K562 (cell line): ENCODE measurements around the gene ROR2. TPM values are rescaled to one million over a fixed set of nuclear protein-coding genes. Genes with fewer than 3 reads are reported as not detected.

Experiments
- BRD4 ChIP-seq: fragments of 200-600 bp; sonication (generic); IDR thresholded peaks from 2 replicates; pipeline ENCODE4 v1.6.1; 2017; ENCODE audit warnings: inconsistent platforms
- BRF1 ChIP-seq: IDR thresholded peaks from 3 replicates; pipeline ENCODE4 v1.6.1; 2011; ENCODE audit warnings: borderline replicate concordance, mild to moderate bottlenecking; ENCODE audit not compliant: insufficient read length; ENCODE audit errors: extremely low read depth
- CBX8 ChIP-seq: fragments of 200-600 bp; sonication (generic); IDR thresholded peaks from 2 replicates; pipeline ENCODE4 v1.6.1; 2012; ENCODE audit warnings: borderline replicate concordance, mixed run types, low read depth, mild to moderate bottlenecking, moderate library complexity, mixed read lengths, low read length, control low read depth, inconsistent platforms; ENCODE audit not compliant: poor library complexity, severe bottlenecking; ENCODE audit errors: extremely low read depth
- CC2D1A ChIP-seq: fragments of 450-650 bp; IDR thresholded peaks from 2 replicates; pipeline ENCODE4 v1.6.1; 2017; ENCODE audit warnings: mild to moderate bottlenecking
- DDX20 ChIP-seq: fragments of 450-650 bp; IDR thresholded peaks from 2 replicates; pipeline ENCODE4 v1.6.1; 2016; ENCODE audit warnings: missing genetic modification characterization, low read depth, mild to moderate bottlenecking, missing compliant biosample characterization, moderate library complexity
- HDGF ChIP-seq: fragments of 450-650 bp; IDR thresholded peaks from 2 replicates; pipeline ENCODE4 v1.6.1; 2016
- ILF3 ChIP-seq: fragments of 450-650 bp; IDR thresholded peaks from 2 replicates; pipeline ENCODE4 v1.6.1; 2018; ENCODE audit warnings: antibody characterized with exemption, mild to moderate bottlenecking, moderate library complexity, borderline replicate concordance
- MTA1 ChIP-seq: fragments of 450-650 bp; IDR thresholded peaks from 2 replicates; pipeline ENCODE4 v1.6.1; 2017; ENCODE audit warnings: borderline replicate concordance
- PPARD ChIP-seq: fragments of 250-450 bp; sonication (Bioruptor Pico); IDR thresholded peaks from 2 replicates; pipeline ENCODE4 v1.8.0; 2022; ENCODE audit warnings: inconsistent platforms, mild to moderate bottlenecking, moderate library complexity
- RBM39 ChIP-seq: fragments of 200-400 bp; formaldehyde crosslinking; optimal IDR thresholded peaks from 2 replicates; pipeline ENCODE3; 2018; ENCODE audit warnings: low read depth, low read length
- SMARCA4 ChIP-seq: fragments of 450-650 bp; IDR thresholded peaks from 2 replicates; pipeline ENCODE4 v1.6.1; 2016
- TCFL5 ChIP-seq: fragments of 250-450 bp; sonication (Bioruptor Pico); conservative IDR thresholded peaks from 2 replicates; pipeline ENCODE4 v1.6.1; 2021; ENCODE audit warnings: mild to moderate bottlenecking, moderate library complexity, matching md5 sums
- ZNF274 ChIP-seq: IDR thresholded peaks from 2 replicates; pipeline ENCODE4 v1.6.1; 2011; ENCODE audit warnings: low read depth, mild to moderate bottlenecking, low read length, moderate library complexity, borderline replicate concordance
- ZNF644 ChIP-seq: fragments of 200-800 bp; sonication (Bioruptor generic); IDR thresholded peaks from 2 replicates; pipeline ENCODE4 v1.6.1; 2016; ENCODE audit warnings: low read depth, missing genetic modification characterization, missing compliant biosample characterization
- polyA plus RNA-seq, 8 experiments: library from polyadenylated mRNA; depleted of rRNA in 4 of 8; stranded (reverse) in 5 of 8; unstranded in 3 of 8; fragments of >200 nt; fragmentation: Nextera tagmentation in 2 of 8; fragmentation: Illumina TruSeq in 1 of 8; extraction: Ambion mirVana in 2 of 8; extraction: Trizol in 1 of 8; gene quantifications; 2 replicates each; pipeline versions ENCODE4 v1.2.1 to v1.2.3, GENCODE V29; 2011 to 2014; ENCODE audit warnings: inconsistent platforms in 1 of 8, missing spikeins in 1 of 8
- total RNA-seq, 7 experiments: library from RNA; depleted of rRNA in 6 of 7; stranded (reverse); fragments of >200 nt in 6 of 7; fragmentation: Illumina TruSeq in 2 of 7; extraction: Trizol in 2 of 7; gene quantifications; 2 replicates each; pipeline versions ENCODE4 v1.2.1 to v1.2.3, GENCODE V29; 2011 to 2021; ENCODE audit warnings: low replicate concordance in 1 of 7
- TF ChIP-seq, protein P1 (sequence below), 2 experiments: fragments of 150-350 bp in 1 of 2; IDR thresholded peaks; 2 replicates each; pipeline ENCODE4 v1.6.1; 2012 to 2016; ENCODE audit warnings: low read depth in 2 of 2, low read length in 2 of 2, mild to moderate bottlenecking in 1 of 2, moderate library complexity in 1 of 2
- TF ChIP-seq, protein P2 (sequence below): fragments of 250-450 bp; sonication (Bioruptor Pico); IDR thresholded peaks from 2 replicates; pipeline ENCODE4 v1.8.0; 2021; ENCODE audit warnings: borderline replicate concordance, mild to moderate bottlenecking, moderate library complexity; ENCODE audit not compliant: poor library complexity, severe bottlenecking
- TF ChIP-seq, protein P3 (sequence below): fragments of 450-650 bp; formaldehyde crosslinking; conservative IDR thresholded peaks from 2 replicates; pipeline ENCODE4 v1.4.0; 2022; ENCODE audit warnings: mild to moderate bottlenecking, missing genetic modification characterization
- TF ChIP-seq, protein P4 (sequence below): fragments of 250-450 bp; sonication (Bioruptor Pico); IDR thresholded peaks from 2 replicates; pipeline ENCODE4 v1.8.0; 2021; ENCODE audit warnings: moderate library complexity, mild to moderate bottlenecking, inconsistent platforms
- TF ChIP-seq, protein P5 (sequence below): fragments of 250-450 bp; sonication (Bioruptor Pico); IDR thresholded peaks from 2 replicates; pipeline ENCODE4 v1.8.0; 2022; ENCODE audit warnings: moderate library complexity, mild to moderate bottlenecking, inconsistent platforms

The ROR2 gene
- total and polyA plus RNA-seq, 9 of the 15 experiments (the other 6 are each of a cell fraction or from before 2014, with no cell fraction given) = 5.6 to 33.8 (median 15.3) TPM

DNA sequence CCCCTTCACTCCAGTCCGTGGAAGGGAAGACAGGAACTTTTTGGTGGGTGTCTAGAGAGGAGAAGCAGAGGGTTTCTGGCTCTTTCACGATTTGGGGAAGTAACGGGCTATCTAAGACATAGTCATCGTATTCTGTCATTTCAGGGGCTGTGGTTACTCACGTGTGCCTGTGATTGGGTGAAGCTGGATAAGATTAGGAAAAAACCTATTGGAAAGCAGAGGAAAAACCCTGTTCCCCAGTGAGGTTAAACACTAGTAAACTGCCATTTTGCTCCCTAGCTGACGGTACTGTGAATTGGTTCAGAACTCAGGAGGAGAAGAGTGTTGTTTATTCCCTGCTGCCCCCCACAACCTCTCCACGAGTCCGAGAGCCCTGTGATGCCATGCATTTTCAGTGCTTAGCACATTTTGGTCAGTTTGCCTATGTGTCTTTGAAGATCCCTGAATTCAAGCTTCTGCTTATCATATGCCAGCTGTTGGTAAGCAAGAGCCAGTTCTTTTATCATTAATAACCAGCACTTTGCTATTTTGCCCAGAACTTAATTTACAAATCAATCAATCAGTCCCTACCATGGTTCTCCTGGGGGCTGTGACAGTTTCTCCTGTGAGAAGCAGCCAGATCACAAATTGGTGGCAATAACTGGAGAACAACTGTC, 45.1 kb upstream of the ROR2 start (continued):
- TF ChIP-seq, protein P1, sequence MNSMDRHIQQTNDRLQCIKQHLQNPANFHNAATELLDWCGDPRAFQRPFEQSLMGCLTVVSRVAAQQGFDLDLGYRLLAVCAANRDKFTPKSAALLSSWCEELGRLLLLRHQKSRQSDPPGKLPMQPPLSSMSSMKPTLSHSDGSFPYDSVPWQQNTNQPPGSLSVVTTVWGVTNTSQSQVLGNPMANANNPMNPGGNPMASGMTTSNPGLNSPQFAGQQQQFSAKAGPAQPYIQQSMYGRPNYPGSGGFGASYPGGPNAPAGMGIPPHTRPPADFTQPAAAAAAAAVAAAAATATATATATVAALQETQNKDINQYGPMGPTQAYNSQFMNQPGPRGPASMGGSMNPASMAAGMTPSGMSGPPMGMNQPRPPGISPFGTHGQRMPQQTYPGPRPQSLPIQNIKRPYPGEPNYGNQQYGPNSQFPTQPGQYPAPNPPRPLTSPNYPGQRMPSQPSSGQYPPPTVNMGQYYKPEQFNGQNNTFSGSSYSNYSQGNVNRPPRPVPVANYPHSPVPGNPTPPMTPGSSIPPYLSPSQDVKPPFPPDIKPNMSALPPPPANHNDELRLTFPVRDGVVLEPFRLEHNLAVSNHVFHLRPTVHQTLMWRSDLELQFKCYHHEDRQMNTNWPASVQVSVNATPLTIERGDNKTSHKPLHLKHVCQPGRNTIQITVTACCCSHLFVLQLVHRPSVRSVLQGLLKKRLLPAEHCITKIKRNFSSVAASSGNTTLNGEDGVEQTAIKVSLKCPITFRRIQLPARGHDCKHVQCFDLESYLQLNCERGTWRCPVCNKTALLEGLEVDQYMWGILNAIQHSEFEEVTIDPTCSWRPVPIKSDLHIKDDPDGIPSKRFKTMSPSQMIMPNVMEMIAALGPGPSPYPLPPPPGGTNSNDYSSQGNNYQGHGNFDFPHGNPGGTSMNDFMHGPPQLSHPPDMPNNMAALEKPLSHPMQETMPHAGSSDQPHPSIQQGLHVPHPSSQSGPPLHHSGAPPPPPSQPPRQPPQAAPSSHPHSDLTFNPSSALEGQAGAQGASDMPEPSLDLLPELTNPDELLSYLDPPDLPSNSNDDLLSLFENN (IDR thresholded peaks at IDR 0.05; ENCODE audit: low read depth in 2 of 2, low read length in 2 of 2) = no peak
- no peak for TF ChIP-seq BRF1
- TF ChIP-seq CC2D1A = peak; percentile 31; the same call in 1 of the 2 replicates
- 0 out of 2 replicates have a peak, but pooled peaks have one; percentile 25 for TF ChIP-seq SMARCA4
- TF ChIP-seq, protein P2, sequence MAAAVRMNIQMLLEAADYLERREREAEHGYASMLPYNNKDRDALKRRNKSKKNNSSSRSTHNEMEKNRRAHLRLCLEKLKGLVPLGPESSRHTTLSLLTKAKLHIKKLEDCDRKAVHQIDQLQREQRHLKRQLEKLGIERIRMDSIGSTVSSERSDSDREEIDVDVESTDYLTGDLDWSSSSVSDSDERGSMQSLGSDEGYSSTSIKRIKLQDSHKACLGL (CRISPR knock-in tag) = no peak
- TF ChIP-seq, protein P3, sequence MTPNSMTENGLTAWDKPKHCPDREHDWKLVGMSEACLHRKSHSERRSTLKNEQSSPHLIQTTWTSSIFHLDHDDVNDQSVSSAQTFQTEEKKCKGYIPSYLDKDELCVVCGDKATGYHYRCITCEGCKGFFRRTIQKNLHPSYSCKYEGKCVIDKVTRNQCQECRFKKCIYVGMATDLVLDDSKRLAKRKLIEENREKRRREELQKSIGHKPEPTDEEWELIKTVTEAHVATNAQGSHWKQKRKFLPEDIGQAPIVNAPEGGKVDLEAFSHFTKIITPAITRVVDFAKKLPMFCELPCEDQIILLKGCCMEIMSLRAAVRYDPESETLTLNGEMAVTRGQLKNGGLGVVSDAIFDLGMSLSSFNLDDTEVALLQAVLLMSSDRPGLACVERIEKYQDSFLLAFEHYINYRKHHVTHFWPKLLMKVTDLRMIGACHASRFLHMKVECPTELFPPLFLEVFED (CRISPR knock-in tag) = no peak
- TF ChIP-seq BRD4 = no peak
- TF ChIP-seq ZNF644 = no peak
- no peak for TF ChIP-seq HDGF
- TF ChIP-seq DDX20 (tag) = no peak
- no peak for TF ChIP-seq CBX8
- no peak for TF ChIP-seq RBM39
- TF ChIP-seq TCFL5 (CRISPR knock-in tag) = no peak
- TF ChIP-seq, protein P4, sequence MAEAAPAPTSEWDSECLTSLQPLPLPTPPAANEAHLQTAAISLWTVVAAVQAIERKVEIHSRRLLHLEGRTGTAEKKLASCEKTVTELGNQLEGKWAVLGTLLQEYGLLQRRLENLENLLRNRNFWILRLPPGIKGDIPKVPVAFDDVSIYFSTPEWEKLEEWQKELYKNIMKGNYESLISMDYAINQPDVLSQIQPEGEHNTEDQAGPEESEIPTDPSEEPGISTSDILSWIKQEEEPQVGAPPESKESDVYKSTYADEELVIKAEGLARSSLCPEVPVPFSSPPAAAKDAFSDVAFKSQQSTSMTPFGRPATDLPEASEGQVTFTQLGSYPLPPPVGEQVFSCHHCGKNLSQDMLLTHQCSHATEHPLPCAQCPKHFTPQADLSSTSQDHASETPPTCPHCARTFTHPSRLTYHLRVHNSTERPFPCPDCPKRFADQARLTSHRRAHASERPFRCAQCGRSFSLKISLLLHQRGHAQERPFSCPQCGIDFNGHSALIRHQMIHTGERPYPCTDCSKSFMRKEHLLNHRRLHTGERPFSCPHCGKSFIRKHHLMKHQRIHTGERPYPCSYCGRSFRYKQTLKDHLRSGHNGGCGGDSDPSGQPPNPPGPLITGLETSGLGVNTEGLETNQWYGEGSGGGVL (CRISPR knock-in tag) = no peak
- no peak for TF ChIP-seq PPARD (CRISPR knock-in tag)
- 0 out of 2 replicates have a peak, but pooled peaks have one; percentile 24 for TF ChIP-seq MTA1
- TF ChIP-seq, protein P5, sequence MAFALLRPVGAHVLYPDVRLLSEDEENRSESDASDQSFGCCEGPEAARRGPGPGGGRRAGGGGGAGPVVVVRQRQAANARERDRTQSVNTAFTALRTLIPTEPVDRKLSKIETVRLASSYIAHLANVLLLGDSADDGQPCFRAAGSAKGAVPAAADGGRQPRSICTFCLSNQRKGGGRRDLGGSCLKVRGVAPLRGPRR (CRISPR knock-in tag) = no peak
- TF ChIP-seq ZNF274 = no peak
- no peak for TF ChIP-seq ILF3
